Progenitor cell of endocrine pancreas (in vitro differentiated cells): ENCODE results near the gene GUCA2B. TPM values are rescaled to one million over a fixed set of nuclear protein-coding genes. Genes with fewer than 3 reads are reported as not detected.
A peak's percentile ranks its signal among the peaks of the same experiment; 100 is the strongest.

Experiments
- DNase-seq: peaks from one replicate; pipeline ENCODE4 v3.0.0; 2021; ENCODE audit warnings: low spot score; ENCODE audit not compliant: unreplicated experiment
- H3K27ac Mint-ChIP-seq: 2 replicates; pipeline ENCODE4 v1.8.0; 2021; ENCODE audit warnings: mild to moderate bottlenecking, moderate library complexity, mixed read lengths
- H3K27me3 Mint-ChIP-seq: 2 replicates; pipeline ENCODE4 v1.8.0; 2021; ENCODE audit warnings: mixed read lengths
- H3K36me3 Mint-ChIP-seq: 2 replicates; pipeline ENCODE4 v1.8.0; 2022; ENCODE audit warnings: mixed read lengths; ENCODE audit not compliant: insufficient read depth
- H3K4me1 Mint-ChIP-seq: 2 replicates; pipeline ENCODE4 v1.8.0; 2021; ENCODE audit warnings: low read depth, mixed read lengths
- H3K4me3 Mint-ChIP-seq: 2 replicates; pipeline ENCODE4 v1.8.0; 2021; ENCODE audit warnings: low read depth, mild to moderate bottlenecking, moderate library complexity, mixed read lengths
- H3K9me3 Mint-ChIP-seq: 2 replicates; pipeline ENCODE4 v1.8.0; 2021; ENCODE audit warnings: low read depth, mixed read lengths
- total RNA-seq: library from RNA; stranded (reverse); gene quantifications from 2 replicates; pipeline ENCODE4 v1.2.1, GENCODE V29; 2021
- TF ChIP-seq, protein P1 (sequence below): fragments of 200-600 bp; sonication (generic); IDR thresholded peaks from one replicate; pipeline ENCODE4 v1.5.0; 2021; ENCODE audit warnings: antibody characterized with exemption, mild to moderate bottlenecking; ENCODE audit not compliant: unreplicated experiment

The GUCA2B gene
- total RNA-seq, 1 donor from 2014 or later: 0.89 TPM

DNA sequence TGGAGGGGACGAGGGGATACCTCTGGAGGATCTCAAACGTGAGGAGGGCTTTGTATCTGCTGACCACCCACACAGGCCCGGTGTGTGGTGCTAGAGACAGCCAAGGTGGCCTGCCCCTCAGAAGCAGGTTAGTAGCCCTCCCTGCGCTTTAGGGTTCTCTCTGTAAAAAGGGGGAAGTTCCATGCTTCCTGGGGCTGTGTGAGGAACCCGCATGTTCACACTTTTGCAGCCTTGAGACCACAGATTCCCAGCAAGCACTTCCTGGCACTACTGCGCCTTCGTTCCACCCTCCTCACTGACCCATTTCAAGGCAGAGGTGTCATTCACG, 7.9 kb upstream of the GUCA2B start:
- DNase-seq: no peak
- no peaks in the 10 kb centered on the region for H3K4me1 Mint-ChIP-seq
- H3K9me3 Mint-ChIP-seq: no peaks in the 10 kb centered on the region
- H3K27ac Mint-ChIP-seq: no peak overlapping the region
- peaks cover 14% of the 10 kb centered on the region for H3K27me3 Mint-ChIP-seq
- TF ChIP-seq, protein P1, sequence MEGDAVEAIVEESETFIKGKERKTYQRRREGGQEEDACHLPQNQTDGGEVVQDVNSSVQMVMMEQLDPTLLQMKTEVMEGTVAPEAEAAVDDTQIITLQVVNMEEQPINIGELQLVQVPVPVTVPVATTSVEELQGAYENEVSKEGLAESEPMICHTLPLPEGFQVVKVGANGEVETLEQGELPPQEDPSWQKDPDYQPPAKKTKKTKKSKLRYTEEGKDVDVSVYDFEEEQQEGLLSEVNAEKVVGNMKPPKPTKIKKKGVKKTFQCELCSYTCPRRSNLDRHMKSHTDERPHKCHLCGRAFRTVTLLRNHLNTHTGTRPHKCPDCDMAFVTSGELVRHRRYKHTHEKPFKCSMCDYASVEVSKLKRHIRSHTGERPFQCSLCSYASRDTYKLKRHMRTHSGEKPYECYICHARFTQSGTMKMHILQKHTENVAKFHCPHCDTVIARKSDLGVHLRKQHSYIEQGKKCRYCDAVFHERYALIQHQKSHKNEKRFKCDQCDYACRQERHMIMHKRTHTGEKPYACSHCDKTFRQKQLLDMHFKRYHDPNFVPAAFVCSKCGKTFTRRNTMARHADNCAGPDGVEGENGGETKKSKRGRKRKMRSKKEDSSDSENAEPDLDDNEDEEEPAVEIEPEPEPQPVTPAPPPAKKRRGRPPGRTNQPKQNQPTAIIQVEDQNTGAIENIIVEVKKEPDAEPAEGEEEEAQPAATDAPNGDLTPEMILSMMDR: no peak
- no peak overlapping the region for H3K4me3 Mint-ChIP-seq
- H3K36me3 Mint-ChIP-seq: no peaks in the 10 kb centered on the region

DNA sequence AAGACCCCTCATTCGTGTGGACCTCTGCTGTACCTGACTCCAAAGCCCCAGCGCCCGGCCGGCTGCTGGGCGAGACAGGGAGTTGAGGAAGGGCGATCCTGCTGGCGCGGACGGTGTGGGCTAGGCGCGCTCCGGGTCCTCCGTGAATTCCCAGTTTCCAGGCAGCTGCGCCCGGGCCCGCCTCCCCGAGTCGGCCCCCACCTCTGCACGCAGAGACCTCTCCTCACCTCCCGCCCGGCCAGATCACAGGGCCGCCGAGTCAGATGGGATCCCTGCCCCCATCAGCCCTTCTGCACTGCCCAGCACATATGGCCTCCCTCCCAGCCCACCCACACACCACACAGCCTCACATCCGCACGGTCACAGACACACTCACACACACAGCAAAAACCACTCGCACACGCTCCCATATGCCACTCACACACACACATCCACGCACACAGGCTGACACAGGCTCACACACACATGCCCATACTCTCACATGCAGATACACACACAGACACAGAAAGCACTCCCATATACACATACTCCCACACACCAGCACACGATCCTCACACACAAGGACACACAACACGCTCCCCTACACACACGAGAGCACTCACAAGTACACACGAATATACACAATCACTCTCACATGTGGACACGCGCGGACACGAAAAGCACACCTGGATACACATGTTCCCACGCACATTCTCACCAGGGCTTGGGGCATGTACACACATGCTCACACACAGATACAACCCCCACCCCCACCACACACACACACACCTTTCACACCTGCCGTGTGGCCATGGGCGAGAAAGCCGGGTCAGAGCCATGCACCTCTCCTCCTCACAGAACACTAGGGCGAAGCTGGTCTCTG, 7.2 kb upstream of the GUCA2B start:
- Mint-ChIP-seq H3K4me1 (no peaks in the 10 kb centered on the region), H3K27me3 (peaks cover 14% of the 10 kb centered on the region), H3K4me3 (no peak overlapping the region), H3K9me3 (no peaks in the 10 kb centered on the region), H3K27ac (no peak overlapping the region), H3K36me3 (no peaks in the 10 kb centered on the region)
- TF ChIP-seq, protein P1: no peak
- no peak for DNase-seq

DNA sequence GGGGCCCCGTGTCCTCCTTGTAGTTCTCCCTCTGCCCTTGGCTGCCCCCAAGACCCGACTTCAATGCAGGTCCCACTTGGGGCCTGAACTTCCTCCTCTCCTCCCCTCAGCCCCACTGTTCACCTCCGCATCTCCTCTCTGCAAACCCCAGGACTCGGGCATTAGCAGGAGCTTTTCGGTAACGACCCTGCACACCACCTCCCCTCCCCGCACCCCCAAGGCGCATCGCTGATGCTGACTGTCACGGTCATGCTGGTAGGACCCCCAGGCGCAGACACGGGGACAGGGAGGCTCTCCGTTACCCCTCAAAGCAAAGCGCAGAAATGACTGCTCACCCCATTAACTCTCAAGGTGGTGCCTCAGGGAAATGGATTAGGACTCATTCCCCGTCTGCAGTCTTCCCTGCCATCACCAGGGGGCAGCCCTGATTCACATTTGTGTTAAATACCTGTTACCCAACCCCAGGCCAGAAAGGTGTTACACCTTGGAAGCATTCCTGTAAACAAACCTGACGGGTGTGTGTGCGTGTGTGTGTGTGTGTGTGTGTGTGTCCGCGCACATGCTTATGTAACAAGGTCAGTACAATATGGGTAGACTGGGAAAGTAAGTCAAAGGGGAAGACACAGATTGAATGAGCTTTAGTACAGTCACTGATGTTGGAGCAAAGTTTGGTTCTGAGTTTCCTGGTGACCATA, 6.4 kb upstream of the GUCA2B start:
- Mint-ChIP-seq H3K27me3 (peaks cover 14% of the 10 kb centered on the region), H3K9me3 (no peaks in the 10 kb centered on the region), H3K36me3 (no peaks in the 10 kb centered on the region), H3K27ac (no peak overlapping the region), H3K4me1 (no peaks in the 10 kb centered on the region), H3K4me3 (no peak overlapping the region)
- DNase-seq: peak; percentile 73
- TF ChIP-seq, protein P1: peak; percentile 84

DNA sequence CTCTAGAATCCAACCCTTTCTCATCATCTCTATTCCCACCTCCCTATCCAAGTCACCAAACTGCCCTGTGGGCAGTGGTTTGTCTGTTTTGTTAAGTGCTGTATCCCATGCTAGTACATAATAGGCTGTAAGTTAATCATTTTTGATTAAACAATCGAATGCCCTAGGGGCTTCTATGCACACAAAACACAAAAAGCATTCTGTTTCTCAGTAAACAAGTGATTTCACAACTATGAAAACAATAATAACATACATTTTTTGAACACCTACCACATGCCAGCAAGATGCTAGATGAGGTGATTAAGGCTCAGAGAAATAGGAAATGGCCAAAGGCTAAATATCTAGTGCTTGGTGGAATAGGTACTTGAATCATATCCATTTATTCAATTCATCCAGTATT, 5.0 kb upstream of the GUCA2B start:
- peaks cover 13% of the 10 kb centered on the region for H3K27me3 Mint-ChIP-seq
- H3K4me1 Mint-ChIP-seq: no peaks in the 10 kb centered on the region
- H3K9me3 Mint-ChIP-seq: no peaks in the 10 kb centered on the region
- no peaks in the 10 kb centered on the region for H3K36me3 Mint-ChIP-seq
- TF ChIP-seq, protein P1: no peak
- no peak overlapping the region for H3K4me3 Mint-ChIP-seq
- no peak for DNase-seq
- no peak overlapping the region for H3K27ac Mint-ChIP-seq

DNA sequence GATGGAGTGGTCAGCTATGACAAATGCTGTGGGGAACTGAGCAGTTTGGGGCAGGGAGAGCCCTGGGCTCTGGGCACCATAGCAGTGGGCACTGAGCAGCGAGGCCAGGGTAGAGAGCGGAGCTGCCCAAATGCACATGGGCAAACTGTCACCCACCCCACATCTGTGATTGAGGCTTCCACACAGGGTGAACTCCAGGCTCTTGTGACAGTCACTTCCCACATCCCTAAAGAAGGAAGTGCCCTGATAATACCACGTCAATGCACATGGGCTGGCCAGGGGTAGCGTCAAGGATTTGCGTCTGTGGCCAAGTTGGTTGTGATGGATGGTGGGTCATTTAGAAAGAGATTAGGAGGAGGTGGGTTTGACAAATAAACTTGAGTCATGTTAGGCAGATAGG, 2.6 kb upstream of the GUCA2B start:
- no peaks in the 10 kb centered on the region for H3K9me3 Mint-ChIP-seq
- H3K4me3 Mint-ChIP-seq: no peak overlapping the region
- no peaks in the 10 kb centered on the region for H3K4me1 Mint-ChIP-seq
- peaks cover 8% of the 10 kb centered on the region for H3K27me3 Mint-ChIP-seq
- DNase-seq: no peak
- H3K36me3 Mint-ChIP-seq: no peaks in the 10 kb centered on the region
- TF ChIP-seq, protein P1: no peak
- no peak overlapping the region for H3K27ac Mint-ChIP-seq
